NCI-H774 (cell line): ENCODE measurements around the gene BOLA3.
"Not testable (repeated sequence)": the region's sequence is repeated elsewhere in the genome, so short reads cannot be mapped to it uniquely, and the experiment has no call there.

Experiments
- DNase-seq: peaks from one replicate; lab custom pipeline; 2025; lab: John Stamatoyannopoulos, UW

BOLA3 gene

DNA sequence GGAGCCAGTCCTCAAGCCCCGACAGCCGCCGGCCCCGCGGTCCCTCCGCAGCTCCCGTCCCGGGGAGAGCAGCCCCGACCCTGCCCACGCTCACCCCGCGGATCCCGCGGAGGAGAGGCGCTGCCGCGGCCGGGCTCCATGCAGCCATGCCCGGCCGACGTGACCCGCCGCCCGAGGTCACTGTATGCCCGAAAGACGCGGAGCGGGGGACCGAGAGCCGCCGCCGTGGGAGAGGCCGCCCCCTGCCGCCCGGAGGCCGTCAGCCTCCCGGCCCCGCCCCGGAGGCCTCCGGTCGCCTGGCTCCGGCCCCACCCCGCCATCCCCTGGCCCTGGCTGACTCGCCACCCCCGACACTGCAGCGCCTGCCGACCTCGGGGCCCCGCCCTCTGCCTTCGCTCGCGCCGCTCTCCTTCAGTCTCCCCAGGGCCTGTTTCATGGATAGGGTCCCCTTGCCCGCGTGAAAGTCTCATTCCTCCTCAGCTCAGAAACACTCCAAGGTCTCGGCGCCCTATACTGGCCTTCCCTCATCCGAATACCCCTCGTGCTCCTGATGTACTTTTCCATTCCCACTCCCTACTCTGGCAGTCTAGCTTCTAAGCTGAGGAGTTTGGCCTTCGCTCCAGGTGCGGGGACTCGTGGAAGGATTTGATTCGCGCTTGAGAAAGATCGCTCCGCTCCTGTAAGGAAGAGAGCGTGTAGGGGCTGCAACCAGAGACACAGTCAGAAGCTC is at the start of gene BOLA3:
Gene BOLA3, minus strand, starts transcription at position 186 of the 730 bp plus-strand sequence. Its CDS starts 38 bp downstream, at position 148.
- peak; percentile 82 for DNase-seq

DNA sequence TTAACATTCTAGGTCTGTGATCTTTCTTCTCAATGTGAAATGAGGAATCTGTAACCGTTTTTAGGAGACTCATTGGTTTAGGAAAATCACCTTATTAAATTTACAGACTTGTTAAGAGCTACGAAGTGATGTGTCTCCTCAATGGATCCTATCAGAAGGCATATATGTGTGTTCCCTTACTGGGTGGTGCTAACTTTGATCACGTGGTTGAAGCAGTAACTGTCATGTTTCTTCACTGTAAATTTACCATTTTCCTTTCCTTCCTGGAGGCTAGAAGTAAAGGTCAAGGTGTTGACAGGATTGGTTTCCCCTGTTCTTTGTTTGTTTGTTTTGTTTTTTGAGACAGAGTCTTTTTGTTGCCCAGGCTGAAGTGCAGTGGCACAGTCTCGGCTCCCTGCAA is 49.3 kb upstream of the BOLA3 start:
- no peak for DNase-seq

DNA sequence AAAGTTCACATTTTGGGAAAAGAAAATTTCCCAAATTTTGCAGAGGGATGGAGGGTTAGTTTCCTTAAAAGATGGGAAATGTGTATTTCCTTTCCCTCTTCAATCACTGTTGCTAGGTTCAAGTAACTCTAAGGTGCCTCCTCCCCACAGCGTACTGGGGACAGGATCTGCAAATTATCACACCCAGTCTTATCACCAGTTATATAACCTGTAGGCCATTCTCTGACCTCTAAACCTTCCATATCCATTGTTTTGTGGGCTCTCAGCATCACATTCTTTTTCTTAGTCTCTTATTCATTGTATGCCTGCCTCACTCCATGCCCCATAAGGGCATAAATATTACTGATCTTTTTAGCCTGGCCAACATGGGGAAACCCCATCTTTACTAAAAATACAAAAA is 47.1 kb upstream of the BOLA3 start:
- no peak for DNase-seq

DNA sequence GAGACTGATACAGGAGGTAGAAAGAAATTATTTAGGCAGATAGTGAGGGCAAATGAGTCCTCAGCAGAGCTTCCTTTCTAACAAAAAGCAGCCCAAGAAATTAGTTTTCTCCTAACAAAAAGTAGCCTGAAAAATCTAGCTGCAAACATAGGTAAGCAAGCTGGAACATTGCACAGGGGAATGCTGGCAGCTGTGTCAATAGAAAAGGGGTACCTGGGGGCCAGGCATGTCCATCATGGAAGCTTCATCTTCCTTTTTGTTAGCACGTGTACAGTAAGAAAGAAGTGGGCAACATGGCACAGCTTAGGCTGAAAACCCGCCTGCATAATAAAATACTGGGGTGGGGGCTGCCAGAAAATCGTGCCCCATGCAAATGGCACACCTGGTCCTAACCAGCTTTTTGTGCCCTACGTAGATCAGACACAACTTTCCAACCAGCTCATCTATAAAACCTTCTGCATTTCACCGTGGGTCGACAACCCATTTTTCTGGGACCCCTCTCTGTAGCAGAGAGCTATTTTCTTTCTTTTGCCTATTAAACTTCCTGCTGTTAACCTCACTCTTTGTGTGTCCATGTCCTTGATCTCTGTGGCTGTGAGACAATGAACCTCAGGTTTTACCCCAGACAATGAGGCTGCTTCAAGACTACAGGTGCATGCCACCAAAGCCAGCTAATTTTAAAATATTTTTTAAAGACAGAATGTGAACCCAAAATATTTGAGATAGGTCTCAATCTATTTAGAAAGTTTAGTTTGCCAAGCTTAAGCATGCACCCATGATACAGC is 44.1 kb upstream of the BOLA3 start:
- peak; percentile 37 for DNase-seq

DNA sequence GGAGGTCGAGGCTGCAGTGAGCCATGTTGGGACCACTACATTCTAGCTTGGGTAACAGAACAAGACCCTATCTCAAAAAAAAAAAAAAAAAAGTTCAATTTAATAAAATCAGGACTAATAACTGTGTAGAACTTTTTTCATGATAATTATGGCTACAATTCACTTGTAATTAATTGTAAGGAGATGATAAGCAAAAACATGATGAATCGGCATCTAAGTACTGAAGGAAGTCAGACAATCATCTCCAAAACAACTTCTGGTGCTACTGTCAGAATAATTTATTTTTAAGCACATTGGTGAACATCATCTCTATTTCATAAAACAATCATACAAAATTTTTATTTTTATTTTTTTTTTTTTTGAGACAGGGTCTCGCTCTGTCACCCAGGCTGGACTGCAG is 41.0 kb upstream of the BOLA3 start:
- DNase-seq, result no peak

DNA sequence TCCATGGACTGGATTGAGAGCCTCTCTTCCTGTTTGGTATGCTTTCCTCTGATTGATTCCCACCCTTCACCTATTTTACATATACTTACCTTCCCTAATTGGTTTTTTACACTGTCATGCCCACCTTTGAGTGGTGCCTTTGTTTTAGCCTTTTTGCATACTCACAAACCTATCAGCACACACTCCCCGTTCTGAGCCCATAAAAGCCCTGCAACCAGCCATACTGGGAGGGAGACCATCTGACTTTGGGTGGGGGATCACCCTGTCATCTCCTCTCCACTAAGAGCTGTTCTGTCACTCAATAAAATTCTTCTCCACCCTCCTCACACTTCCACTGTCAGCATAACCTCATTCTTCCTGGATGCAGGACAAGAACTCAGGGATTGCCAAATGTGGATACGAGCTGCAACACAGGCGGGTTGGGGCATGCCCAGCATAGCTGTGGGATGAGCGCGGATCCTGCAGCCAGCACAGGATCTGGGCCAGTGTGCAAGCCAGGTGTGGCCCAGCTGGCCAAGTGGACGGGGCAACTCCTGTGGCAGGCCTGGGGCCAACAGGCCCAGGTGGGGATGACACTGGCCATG is 40.4 kb upstream of the BOLA3 start:
- no peak for DNase-seq

DNA sequence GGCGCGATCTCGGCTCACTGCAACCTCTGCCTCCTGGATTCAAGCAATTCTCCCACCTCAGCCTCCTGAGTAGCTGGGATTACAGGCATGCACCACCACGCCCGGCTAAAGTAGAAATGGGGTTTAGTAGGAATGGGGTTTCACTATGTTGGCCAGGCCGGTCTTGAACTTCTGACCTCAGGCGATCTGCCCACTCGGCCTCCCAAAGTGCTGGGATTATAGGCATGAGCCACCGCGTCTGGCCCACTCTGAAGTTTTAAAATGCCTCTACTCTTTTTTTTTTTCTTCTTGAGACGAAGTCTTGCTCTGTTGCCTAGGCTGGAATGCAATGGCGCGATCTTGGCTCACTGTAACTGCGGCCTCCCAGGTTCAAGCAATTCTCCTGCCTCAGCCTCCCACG is 39.0 kb upstream of the BOLA3 start:
- DNase-seq, result not testable (repeated sequence)

DNA sequence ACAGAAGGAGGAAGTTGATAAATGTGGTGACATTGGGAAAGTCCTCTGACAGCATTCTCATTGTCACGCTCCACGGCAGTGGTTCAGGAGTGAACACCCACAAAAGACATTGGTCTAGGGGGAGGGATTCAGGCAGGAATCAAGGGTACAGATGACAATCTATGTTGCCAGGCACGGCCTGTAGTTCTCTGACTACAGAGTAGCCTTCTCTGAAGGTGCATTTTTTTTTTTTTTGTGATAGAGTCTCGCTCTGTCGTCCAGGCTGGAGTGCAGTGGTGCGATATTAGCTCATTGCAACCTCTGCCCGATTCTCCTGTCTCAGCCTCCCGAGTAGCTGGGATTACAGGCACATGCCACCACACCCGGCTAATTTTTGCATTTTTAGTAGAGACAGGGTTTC is 38.3 kb upstream of the BOLA3 start:
- DNase-seq, result no peak

DNA sequence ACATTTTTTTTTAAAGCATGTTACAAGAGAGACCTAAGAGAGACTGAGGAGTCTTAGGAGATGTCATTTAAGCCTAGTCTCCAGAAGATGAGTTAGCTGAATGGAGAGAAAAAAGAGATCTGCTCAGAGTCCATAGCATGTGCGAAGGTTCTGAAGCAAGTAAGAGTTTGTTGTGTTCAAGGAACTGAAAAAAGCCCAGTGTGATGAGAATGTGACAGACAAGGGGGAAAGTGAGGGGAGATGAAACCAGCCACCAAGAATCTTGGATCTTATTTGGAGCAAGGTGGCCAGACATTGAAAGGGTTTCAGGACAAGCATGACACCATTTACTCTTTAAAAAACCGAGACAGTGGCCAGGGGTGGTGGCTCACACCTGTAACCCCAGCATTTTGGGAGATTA is 36.2 kb upstream of the BOLA3 start:
- no peak for DNase-seq

DNA sequence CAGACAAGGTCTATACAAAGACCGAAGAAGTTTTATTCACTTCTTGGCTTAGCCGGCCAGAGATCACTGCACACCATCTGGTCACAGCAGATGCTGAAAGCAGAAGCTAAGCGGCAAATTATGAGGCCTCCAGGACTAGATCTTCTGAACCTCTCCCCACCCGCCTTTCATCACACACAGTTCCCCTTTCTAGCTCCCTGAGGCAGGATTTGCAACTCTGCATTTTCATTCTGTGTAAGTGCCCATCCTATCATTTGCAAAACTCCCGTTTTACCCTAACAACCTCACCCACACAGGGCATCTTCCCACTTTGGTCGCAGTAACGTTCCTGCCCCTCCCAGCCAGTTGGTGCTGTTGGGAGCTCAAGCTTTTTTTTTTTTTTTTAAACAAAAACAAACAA is 34.0 kb upstream of the BOLA3 start:
- no peak for DNase-seq

- no peak for DNase-seq
Observed at GRCh38 chr2:74179063-74179865, 31.6 kb upstream of the BOLA3 start.

DNA sequence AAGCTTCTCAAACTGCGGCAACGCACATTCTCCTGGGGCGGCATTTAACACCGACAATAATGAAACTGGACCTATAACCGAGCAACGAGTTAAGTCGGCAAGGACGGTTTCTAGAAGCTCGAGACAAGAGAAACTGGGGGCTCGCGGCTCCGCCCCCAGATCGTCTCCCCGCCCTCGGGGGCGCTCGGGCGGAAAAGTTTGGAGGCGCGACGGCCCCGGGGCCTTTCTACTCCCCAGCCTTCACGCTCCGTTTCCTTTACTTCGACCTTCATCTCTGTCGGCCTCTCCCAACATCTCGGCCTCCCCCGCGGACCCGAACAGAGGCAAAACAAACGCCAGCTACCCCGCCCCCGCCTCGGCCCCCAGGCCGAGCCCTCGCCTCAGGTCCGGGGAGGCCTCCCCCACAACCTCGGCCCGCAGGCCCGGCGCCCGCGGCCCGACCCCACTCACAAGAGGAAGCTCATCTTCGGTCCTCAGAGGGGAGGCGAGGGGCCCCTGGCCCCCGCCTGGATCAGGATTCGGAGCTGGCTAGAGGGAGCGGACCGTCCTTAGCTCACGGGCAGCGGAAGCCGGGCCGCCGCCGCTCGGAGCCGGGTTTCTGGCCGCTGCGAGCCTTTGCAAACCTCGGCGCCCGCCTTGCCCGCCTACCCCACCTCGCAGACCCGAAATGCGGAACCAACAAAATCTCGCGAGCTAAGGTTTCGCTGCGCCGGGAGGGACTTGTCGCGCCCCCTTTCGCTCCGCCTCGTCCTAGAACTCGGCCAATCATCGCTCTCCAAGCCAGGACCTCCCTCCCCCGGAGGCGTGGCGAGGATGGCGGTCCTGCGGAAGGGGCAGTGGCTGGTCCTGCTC is 30.7 kb upstream of the BOLA3 start, which contains the start of gene MOB1A:
Gene MOB1A, minus strand, starts transcription at position 669 of the 852 bp plus-strand sequence. Its CDS starts 205 bp downstream, at position 464.
- peak; percentile 98 for DNase-seq

GRCh38 chr2:74177696-74178095 is 30.0 kb upstream of the BOLA3 start:
- DNase-seq, result no peak

DNA sequence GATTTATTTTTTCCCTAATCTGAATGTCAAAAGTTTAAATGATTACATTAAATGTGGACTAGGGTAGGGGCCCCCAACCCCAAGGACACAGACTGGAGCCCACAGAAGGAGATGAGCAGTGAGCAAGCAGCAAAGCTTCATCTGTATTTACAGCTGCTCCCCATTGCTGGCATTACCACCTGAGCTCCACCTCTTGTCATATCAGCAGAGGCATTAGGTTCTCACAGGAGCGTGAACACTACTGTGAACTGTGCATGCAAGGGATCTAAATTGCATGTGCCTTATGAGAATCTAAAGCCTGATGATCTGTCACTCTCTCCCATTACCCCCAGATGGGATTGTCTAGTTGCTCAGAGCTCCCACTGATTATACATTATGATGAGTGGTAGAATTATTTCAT is 27.2 kb upstream of the BOLA3 start:
- DNase-seq, result no peak

- no peak for DNase-seq
Observed at GRCh38 chr2:74168739-74169138, 21.0 kb upstream of the BOLA3 start.

GRCh38 chr2:74164761-74165160 is 17.0 kb upstream of the BOLA3 start:
- no peak for DNase-seq

DNA sequence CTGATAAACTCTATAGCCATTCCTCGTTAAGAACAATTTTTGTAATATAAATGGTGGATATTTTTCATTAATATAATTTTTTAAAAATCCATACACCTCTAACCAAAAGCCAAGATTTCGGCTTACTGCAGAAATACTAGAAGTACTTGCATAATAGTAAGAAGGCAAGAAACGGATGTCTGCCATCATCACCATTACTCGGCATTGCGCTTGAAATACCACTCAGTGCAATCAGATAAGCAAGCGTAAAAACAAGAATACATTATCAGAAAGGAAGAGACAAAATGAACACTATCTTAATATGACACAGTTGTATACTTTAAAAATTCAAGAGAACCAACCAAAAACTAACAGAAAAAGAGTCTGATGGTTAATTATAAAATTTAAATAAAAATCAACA is 15.2 kb upstream of the BOLA3 start:
- DNase-seq, result no peak

DNA sequence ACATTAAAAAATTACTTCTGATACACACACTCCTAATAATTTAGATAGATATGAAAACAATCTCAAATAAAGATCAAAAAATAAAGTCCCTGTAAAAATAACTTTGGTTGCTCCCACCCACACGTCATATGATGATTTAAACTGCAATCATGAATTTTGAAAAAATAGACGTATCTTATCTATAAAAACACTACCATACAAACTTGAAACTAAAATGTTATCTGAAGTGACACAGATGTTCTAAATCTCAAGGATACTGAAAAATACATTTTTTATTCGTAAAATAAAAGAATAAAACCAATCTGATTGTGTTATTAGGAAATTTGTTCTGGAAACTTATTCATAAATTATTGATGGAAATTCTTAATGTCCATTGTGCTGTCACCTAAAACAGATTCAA is 8.1 kb upstream of the BOLA3 start:
- DNase-seq, result no peak

GRCh38 chr2:74152954-74153353 is 5.2 kb upstream of the BOLA3 start:
- DNase-seq, result no peak

- DNase-seq, result no peak
Observed at GRCh38 chr2:74149570-74150319, 2.0 kb upstream of the BOLA3 start.

DNA sequence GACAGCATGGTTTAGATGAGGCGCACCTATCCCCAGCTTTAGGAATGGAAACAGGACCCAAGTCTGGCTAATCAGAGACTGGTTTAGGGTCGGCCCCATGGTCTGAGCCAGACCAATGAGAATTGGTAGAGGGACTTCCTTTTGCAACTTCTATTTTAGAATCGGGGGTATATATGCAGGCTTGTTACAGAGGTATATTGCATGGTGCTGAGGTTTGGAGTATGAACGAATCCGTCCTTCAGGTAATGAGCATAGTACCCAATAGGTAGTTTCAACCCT is 1.5 kb upstream of the BOLA3 start:
- no peak for DNase-seq
